MM.1S (cell line): Measurements from ENCODE around the gene CDH2.

Experiments
- EZH2 ChIP-seq: fragments of 300-600 bp; sonication (generic); optimal IDR thresholded peaks from 2 replicates; pipeline ENCODE3; 2017; ENCODE audit warnings: low read depth, mild to moderate bottlenecking, antibody characterized with exemption, low read length, mixed read lengths
- EZH2phosphoT487 ChIP-seq: fragments of 300-600 bp; sonication (generic); IDR thresholded peaks from 2 replicates; pipeline ENCODE4 v1.6.1; 2018; ENCODE audit warnings: antibody characterized with exemption, low read length
- TF ChIP-seq, protein P1 (sequence below): fragments of 300-600 bp; sonication (generic); IDR thresholded peaks from 2 replicates; pipeline ENCODE4 v1.5.1; 2016; ENCODE audit warnings: antibody characterized with exemption, low read length, mixed read lengths

GRCh38 chr18:28007841-28008240, 169.1 kb downstream of the CDH2 start:
- TF ChIP-seq, protein P1, sequence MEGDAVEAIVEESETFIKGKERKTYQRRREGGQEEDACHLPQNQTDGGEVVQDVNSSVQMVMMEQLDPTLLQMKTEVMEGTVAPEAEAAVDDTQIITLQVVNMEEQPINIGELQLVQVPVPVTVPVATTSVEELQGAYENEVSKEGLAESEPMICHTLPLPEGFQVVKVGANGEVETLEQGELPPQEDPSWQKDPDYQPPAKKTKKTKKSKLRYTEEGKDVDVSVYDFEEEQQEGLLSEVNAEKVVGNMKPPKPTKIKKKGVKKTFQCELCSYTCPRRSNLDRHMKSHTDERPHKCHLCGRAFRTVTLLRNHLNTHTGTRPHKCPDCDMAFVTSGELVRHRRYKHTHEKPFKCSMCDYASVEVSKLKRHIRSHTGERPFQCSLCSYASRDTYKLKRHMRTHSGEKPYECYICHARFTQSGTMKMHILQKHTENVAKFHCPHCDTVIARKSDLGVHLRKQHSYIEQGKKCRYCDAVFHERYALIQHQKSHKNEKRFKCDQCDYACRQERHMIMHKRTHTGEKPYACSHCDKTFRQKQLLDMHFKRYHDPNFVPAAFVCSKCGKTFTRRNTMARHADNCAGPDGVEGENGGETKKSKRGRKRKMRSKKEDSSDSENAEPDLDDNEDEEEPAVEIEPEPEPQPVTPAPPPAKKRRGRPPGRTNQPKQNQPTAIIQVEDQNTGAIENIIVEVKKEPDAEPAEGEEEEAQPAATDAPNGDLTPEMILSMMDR: no peak
- no peak for TF ChIP-seq EZH2
- TF ChIP-seq EZH2phosphoT487: no peak
